BE2C (cell line): ENCODE results near the gene DAG1.

Source experiments
- DNase-seq: peaks from one replicate; pipeline ENCODE4 v3.0.0-alpha.2; 2020
- H3K27me3 ChIP-seq: fragments of 250-450 bp; sonication (Bioruptor Pico); 2 replicates; pipeline ENCODE4 v1.5.1; 2020; ENCODE audit warnings: mild to moderate bottlenecking
- H3K36me3 ChIP-seq: fragments of 250-450 bp; sonication (Bioruptor Pico); 2 replicates; pipeline ENCODE4 v1.5.1; 2020; ENCODE audit warnings: mild to moderate bottlenecking
- H3K4me1 ChIP-seq: fragments of 250-450 bp; sonication (Bioruptor Pico); 2 replicates; pipeline ENCODE4 v1.5.1; 2020
- H3K4me3 ChIP-seq: 2 replicates; pipeline ENCODE4 v1.5.1; 2011; ENCODE audit warnings: low read depth, low read length
- H3K9me3 ChIP-seq: fragments of 250-450 bp; sonication (Bioruptor Pico); 2 replicates; pipeline ENCODE4 v1.5.1; 2020
- TF ChIP-seq, protein P1 (sequence below): IDR thresholded peaks from 2 replicates; pipeline ENCODE4 v1.5.1; 2012; ENCODE audit warnings: mild to moderate bottlenecking, low read depth, low read length

DAG1 gene

GRCh38 chr3:49563040-49563578, 93.0 kb downstream of the DAG1 start:
- Histone ChIP-seq H3K4me3 (no peak overlapping the region), H3K36me3 (no peaks in the 10 kb centered on the region), H3K4me1 (no peaks in the 10 kb centered on the region), H3K9me3 (no peaks in the 10 kb centered on the region), H3K27me3 (no peaks in the 10 kb centered on the region)
- TF ChIP-seq, protein P1, sequence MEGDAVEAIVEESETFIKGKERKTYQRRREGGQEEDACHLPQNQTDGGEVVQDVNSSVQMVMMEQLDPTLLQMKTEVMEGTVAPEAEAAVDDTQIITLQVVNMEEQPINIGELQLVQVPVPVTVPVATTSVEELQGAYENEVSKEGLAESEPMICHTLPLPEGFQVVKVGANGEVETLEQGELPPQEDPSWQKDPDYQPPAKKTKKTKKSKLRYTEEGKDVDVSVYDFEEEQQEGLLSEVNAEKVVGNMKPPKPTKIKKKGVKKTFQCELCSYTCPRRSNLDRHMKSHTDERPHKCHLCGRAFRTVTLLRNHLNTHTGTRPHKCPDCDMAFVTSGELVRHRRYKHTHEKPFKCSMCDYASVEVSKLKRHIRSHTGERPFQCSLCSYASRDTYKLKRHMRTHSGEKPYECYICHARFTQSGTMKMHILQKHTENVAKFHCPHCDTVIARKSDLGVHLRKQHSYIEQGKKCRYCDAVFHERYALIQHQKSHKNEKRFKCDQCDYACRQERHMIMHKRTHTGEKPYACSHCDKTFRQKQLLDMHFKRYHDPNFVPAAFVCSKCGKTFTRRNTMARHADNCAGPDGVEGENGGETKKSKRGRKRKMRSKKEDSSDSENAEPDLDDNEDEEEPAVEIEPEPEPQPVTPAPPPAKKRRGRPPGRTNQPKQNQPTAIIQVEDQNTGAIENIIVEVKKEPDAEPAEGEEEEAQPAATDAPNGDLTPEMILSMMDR, result peak; percentile 11; the same call in 1 of the 2 replicates
- peak; percentile 18 for DNase-seq

DNA sequence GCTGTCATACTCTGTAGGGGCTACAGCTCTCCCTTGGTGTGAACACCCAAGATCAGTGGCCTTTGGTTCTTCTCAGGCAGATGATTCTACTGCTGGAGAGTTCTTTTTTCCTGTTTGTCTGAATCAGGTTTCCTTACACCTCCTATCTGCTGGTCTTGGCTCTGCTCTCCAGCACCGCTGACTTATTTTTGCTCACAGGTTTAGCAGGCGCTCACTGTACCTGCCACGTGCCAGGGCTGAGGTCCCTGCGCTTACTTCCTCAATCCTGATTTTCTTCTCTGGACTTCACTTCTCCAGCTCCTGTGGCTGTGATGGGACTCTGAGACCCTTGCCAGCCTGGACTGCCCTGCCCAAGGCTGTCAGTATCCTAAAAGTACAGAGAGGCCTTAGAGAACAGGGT, 93.7 kb downstream of the DAG1 start:
- TF ChIP-seq, protein P1, result no peak
- H3K27me3 ChIP-seq, result no peaks in the 10 kb centered on the region

DNA sequence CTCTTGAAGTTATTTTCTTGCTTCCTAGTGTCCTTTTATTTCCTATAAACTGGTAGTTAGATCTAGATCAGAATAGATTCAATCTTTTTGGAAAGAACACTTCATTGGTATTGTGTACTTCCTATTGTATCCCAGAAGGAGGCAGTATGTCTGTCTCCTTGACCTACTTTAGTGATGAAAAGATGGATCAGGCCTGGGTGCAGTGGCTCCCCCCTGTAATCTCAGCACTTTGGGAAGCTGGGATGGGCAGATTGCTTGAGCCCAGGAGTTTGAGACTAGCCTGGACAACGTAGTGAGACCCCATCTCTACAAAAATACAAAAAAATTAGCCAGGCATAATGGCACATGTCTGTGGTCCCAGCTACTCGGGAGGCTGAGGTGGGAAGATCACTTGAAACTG, 96.2 kb downstream of the DAG1 start:
- no peak overlapping the region for H3K4me3 ChIP-seq
- no peak for DNase-seq
- H3K36me3 ChIP-seq, result no peaks in the 10 kb centered on the region
- H3K27me3 ChIP-seq, result no peaks in the 10 kb centered on the region
- no peaks in the 10 kb centered on the region for H3K4me1 ChIP-seq
- TF ChIP-seq, protein P1, result no peak
- H3K9me3 ChIP-seq, result no peaks in the 10 kb centered on the region

More for the DNA sequence above, 93.7 kb downstream of the DAG1 start:
- no peak for DNase-seq
- no peaks in the 10 kb centered on the region for H3K36me3 ChIP-seq
- H3K9me3 ChIP-seq, result no peaks in the 10 kb centered on the region
- no peak overlapping the region for H3K4me3 ChIP-seq
- H3K4me1 ChIP-seq, result no peaks in the 10 kb centered on the region

GRCh38 chr3:49567406-49567805, 97.3 kb downstream of the DAG1 start:
- H3K27me3 ChIP-seq, result no peaks in the 10 kb centered on the region
- no peaks in the 10 kb centered on the region for H3K9me3 ChIP-seq
- no peak overlapping the region for H3K4me3 ChIP-seq
- TF ChIP-seq, protein P1, result no peak
- DNase-seq, result no peak
- H3K36me3 ChIP-seq, result no peaks in the 10 kb centered on the region
- no peaks in the 10 kb centered on the region for H3K4me1 ChIP-seq

DNA sequence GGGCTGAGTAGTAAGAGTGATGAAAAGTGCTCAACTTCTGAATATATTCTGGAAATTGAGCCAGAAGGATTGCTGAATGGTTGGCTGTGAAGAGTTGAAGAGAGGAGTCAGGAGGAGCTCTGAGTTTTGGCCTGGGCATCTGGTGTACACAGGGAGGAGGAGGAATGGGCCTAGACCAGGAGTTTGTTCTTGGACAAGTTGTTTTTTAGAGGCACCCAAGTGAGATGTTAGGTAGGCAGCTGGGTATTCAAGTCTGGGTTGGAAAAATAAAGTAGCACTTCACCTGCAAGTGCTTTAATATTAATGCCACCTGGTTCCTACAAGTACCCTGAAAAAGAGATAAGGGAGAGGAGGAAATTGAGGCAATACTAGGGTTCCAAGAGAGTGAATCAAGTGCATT, 98.9 kb downstream of the DAG1 start:
- DNase-seq, result no peak
- no peaks in the 10 kb centered on the region for H3K27me3 ChIP-seq
- H3K9me3 ChIP-seq, result no peaks in the 10 kb centered on the region
- TF ChIP-seq, protein P1, result no peak
- H3K4me3 ChIP-seq, result no peak overlapping the region
- H3K4me1 ChIP-seq, result no peaks in the 10 kb centered on the region
- no peaks in the 10 kb centered on the region for H3K36me3 ChIP-seq

- no peaks in the 10 kb centered on the region for H3K4me1 ChIP-seq
- no peaks in the 10 kb centered on the region for H3K36me3 ChIP-seq
- no peak overlapping the region for H3K4me3 ChIP-seq
- DNase-seq, result no peak
- no peaks in the 10 kb centered on the region for H3K9me3 ChIP-seq
- TF ChIP-seq, protein P1, result no peak
- H3K27me3 ChIP-seq, result no peaks in the 10 kb centered on the region
Observed at GRCh38 chr3:49570028-49570654, 100.1 kb downstream of the DAG1 start.
